BJ (cell line): Measurements from ENCODE around the gene DARS2. TPM values are rescaled to one million over a fixed set of nuclear protein-coding genes. Genes with fewer than 3 reads are reported as not detected.

Experiments
- CTCF ChIA-PET: fragments of 350-600 bp; formaldehyde crosslinking; extraction: SDS; loops from one replicate; lab custom pipeline; 2021; ENCODE audit warnings: antibody characterized with exemption, inconsistent platforms; lab: Yijun Ruan, JAX
- POLR2A ChIA-PET: fragments of 300-600 bp; sonication (Branson Sonifier 250); formaldehyde crosslinking; extraction: SDS; loops from one replicate; lab custom pipeline; 2021; ENCODE audit warnings: antibody characterized with exemption; lab: Charles Lee
- DNase-seq: peaks from one replicate; pipeline ENCODE4 v3.0.0-alpha.2; 2011; ENCODE audit warnings: low read depth
- H3K27me3 ChIP-seq: 2 replicates; pipeline ENCODE4 v1.6.0; 2011; ENCODE audit warnings: low read length; ENCODE audit not compliant: control insufficient read depth, insufficient read depth
- H3K36me3 ChIP-seq: 2 replicates; pipeline ENCODE4 v1.5.1; 2011; ENCODE audit warnings: low read length; ENCODE audit not compliant: control insufficient read depth, insufficient read depth
- H3K4me3 ChIP-seq: 2 replicates; pipeline ENCODE4 v1.5.1; 2011; ENCODE audit warnings: low read depth, mild to moderate bottlenecking, control low read depth, low read length
- CTCF ChIP-seq: IDR thresholded peaks from 2 replicates; pipeline ENCODE4 v1.5.1; 2011; ENCODE audit warnings: low read depth, mild to moderate bottlenecking, control low read depth, inconsistent platforms, low read length, moderate library complexity; ENCODE audit not compliant: insufficient read depth
- polyA plus RNA-seq: library from polyadenylated mRNA; depleted of rRNA; stranded (reverse); fragments of >200 nt; gene quantifications from 2 replicates; pipeline ENCODE4 v1.2.3, GENCODE V29; 2011

The DARS2 gene
- polyA plus RNA-seq, 1 experiment, result 15.8 TPM

GRCh38 chr1:173868266-173869020, 44.0 kb downstream of the DARS2 start, which contains the start of gene ZBTB37:
ZBTB37 (plus strand) TSS chr1:173868380; CDS start chr1:173870226, 1,846 bp downstream.
- ChIA-PET POLR2A (interaction anchor here (0.6 to 0.7 kb wide), 5 partner anchors 242 to 940 kb away, joined by 3 to 4 read pairs (median 3); no protein-coding TSS in a partner anchor), CTCF (interaction anchor here (0.7 kb wide), 2 partner anchors 570 to 1125 kb away, joined by 3 read pairs; no protein-coding TSS in a partner anchor)
- no peak for TF ChIP-seq CTCF
- no peak for DNase-seq
- Histone ChIP-seq H3K4me3 (peak within 1 kb of the TSS; percentile 65), H3K36me3 (peaks cover 5% of the 10 kb centered on the region), H3K27me3 (no peaks in the 10 kb centered on the region)

- Histone ChIP-seq H3K36me3 (peaks cover 4% of the 10 kb centered on the region), H3K4me3 (peak overlapping the region; percentile 65), H3K27me3 (no peaks in the 10 kb centered on the region)
- no peak for TF ChIP-seq CTCF
- no peak for DNase-seq
- ChIA-PET POLR2A (interaction anchor here (0.7 kb wide), 1 partner anchor 940 kb away, joined by 3 read pairs; no protein-coding TSS in a partner anchor), CTCF (interaction anchor here (1.5 kb wide), 1 partner anchor 13 kb away, joined by 3 read pairs; no protein-coding TSS in a partner anchor)
Measured at GRCh38 chr1:173869021-173869359, 44.5 kb downstream of the DARS2 start.

- Histone ChIP-seq H3K4me3 (no peak overlapping the region), H3K36me3 (peaks cover 2% of the 10 kb centered on the region), H3K27me3 (no peaks in the 10 kb centered on the region)
- no peak for TF ChIP-seq CTCF
- no peak for DNase-seq
- ChIA-PET CTCF (interaction anchor here (1.3 to 1.5 kb wide), 2 partner anchors 12 to 19 kb away, joined by 3 to 4 read pairs; no protein-coding TSS in a partner anchor), POLR2A (no interaction called here)
Measured at GRCh38 chr1:173870252-173871075, 46.0 kb downstream of the DARS2 start.

- H3K4me3 ChIP-seq, result no peak overlapping the region
- no peak for DNase-seq
- H3K36me3 ChIP-seq, result peaks cover 2% of the 10 kb centered on the region
- ChIA-PET POLR2A (no interaction called here), CTCF (interaction anchor here (1.3 kb wide), 1 partner anchor 18 kb away, joined by 4 read pairs; no protein-coding TSS in a partner anchor)
- no peak for TF ChIP-seq CTCF
- no peaks in the 10 kb centered on the region for H3K27me3 ChIP-seq
Measured at GRCh38 chr1:173871091-173871490, 46.6 kb downstream of the DARS2 start.
